ENCODE measurements around the gene BMP2.

BMP2 gene

GRCh38 chr20:6767536-6768227, at the start of gene BMP2:
Gene BMP2 (plus strand): TSS chr20:6767686. CDS start chr20:6770127, 2,441 bp downstream.
- H3K27ac ChIP-seq = peak within 1 kb of the TSS; percentile 46
- no peak for DNase-seq (ENCODE audit: low read depth, low spot score)

GRCh38 chr20:6718662-6719368, 48.7 kb upstream of the BMP2 start:
- H3K27ac ChIP-seq = peak overlapping the region; percentile 46
- peak; percentile 64 for DNase-seq (ENCODE audit: low read depth, low spot score)

GRCh38 chr20:6719369-6719721, 48.1 kb upstream of the BMP2 start:
- no peak for DNase-seq (ENCODE audit: low read depth, low spot score)
- peak overlapping the region; percentile 46 for H3K27ac ChIP-seq

GRCh38 chr20:6726761-6727160, 40.7 kb upstream of the BMP2 start:
- no peak for DNase-seq (ENCODE audit: low read depth, low spot score)
- H3K27ac ChIP-seq = no peak overlapping the region

GRCh38 chr20:6730672-6731328, 36.7 kb upstream of the BMP2 start:
- no peak for DNase-seq (ENCODE audit: low read depth, low spot score)
- no peak overlapping the region for H3K27ac ChIP-seq

GRCh38 chr20:6732001-6732447, 35.5 kb upstream of the BMP2 start:
- no peak overlapping the region for H3K27ac ChIP-seq
- DNase-seq (ENCODE audit: low read depth, low spot score) = no peak

GRCh38 chr20:6732851-6733250, 34.6 kb upstream of the BMP2 start:
- DNase-seq (ENCODE audit: low read depth, low spot score) = no peak
- H3K27ac ChIP-seq = no peak overlapping the region

- DNase-seq (ENCODE audit: low read depth, low spot score) = no peak
- H3K27ac ChIP-seq = no peak overlapping the region
Measured at GRCh38 chr20:6733965-6734364, 33.5 kb upstream of the BMP2 start.

GRCh38 chr20:6735942-6736845, 31.3 kb upstream of the BMP2 start:
- no peak overlapping the region for H3K27ac ChIP-seq
- DNase-seq (ENCODE audit: low read depth, low spot score) = no peak

GRCh38 chr20:6739406-6739805, 28.1 kb upstream of the BMP2 start:
- no peak for DNase-seq (ENCODE audit: low read depth, low spot score)
- no peak overlapping the region for H3K27ac ChIP-seq

- H3K27ac ChIP-seq = no peak overlapping the region
- DNase-seq (ENCODE audit: low read depth, low spot score) = no peak
Measured at GRCh38 chr20:6740096-6740495, 27.4 kb upstream of the BMP2 start.

GRCh38 chr20:6744180-6744579, 23.3 kb upstream of the BMP2 start:
- no peak for DNase-seq (ENCODE audit: low read depth, low spot score)
- H3K27ac ChIP-seq = peak overlapping the region; percentile 56

GRCh38 chr20:6744805-6745204, 22.7 kb upstream of the BMP2 start:
- no peak for DNase-seq (ENCODE audit: low read depth, low spot score)
- peak overlapping the region; percentile 56 for H3K27ac ChIP-seq

GRCh38 chr20:6746901-6747609, 20.4 kb upstream of the BMP2 start:
- DNase-seq (ENCODE audit: low read depth, low spot score) = peak; percentile 72
- no peak overlapping the region for H3K27ac ChIP-seq

- no peak for DNase-seq (ENCODE audit: low read depth, low spot score)
- no peak overlapping the region for H3K27ac ChIP-seq
Measured at GRCh38 chr20:6750438-6750837, 17.0 kb upstream of the BMP2 start.

- no peak for DNase-seq (ENCODE audit: low read depth, low spot score)
- H3K27ac ChIP-seq = no peak overlapping the region
Measured at GRCh38 chr20:6756693-6757595, 10.5 kb upstream of the BMP2 start.

- no peak for DNase-seq (ENCODE audit: low read depth, low spot score)
- H3K27ac ChIP-seq = no peak overlapping the region
Measured at GRCh38 chr20:6764619-6765018, 2.9 kb upstream of the BMP2 start.

GRCh38 chr20:6765469-6766058, 1.9 kb upstream of the BMP2 start:
- DNase-seq (ENCODE audit: low read depth, low spot score) = no peak
- no peak overlapping the region for H3K27ac ChIP-seq

Data from epithelial cell of prostate (primary cell).